GM18868 (cell line): ENCODE data around the gene PLEKHN1.

Experiments
- ATAC-seq: cut with Tn5 transposase; IDR thresholded peaks from one replicate; pipeline ENCODE4 v1.9.1; 2021; ENCODE audit warnings: mild to moderate bottlenecking, moderate library complexity; ENCODE audit not compliant: unreplicated experiment

The PLEKHN1 gene, protein sequence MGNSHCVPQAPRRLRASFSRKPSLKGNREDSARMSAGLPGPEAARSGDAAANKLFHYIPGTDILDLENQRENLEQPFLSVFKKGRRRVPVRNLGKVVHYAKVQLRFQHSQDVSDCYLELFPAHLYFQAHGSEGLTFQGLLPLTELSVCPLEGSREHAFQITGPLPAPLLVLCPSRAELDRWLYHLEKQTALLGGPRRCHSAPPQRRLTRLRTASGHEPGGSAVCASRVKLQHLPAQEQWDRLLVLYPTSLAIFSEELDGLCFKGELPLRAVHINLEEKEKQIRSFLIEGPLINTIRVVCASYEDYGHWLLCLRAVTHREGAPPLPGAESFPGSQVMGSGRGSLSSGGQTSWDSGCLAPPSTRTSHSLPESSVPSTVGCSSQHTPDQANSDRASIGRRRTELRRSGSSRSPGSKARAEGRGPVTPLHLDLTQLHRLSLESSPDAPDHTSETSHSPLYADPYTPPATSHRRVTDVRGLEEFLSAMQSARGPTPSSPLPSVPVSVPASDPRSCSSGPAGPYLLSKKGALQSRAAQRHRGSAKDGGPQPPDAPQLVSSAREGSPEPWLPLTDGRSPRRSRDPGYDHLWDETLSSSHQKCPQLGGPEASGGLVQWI

GRCh38 chr1:966135-966703, at the start of gene PLEKHN1:
TSS of gene PLEKHN1 (plus strand) at chr1:966482. CDS start at chr1:966532, 50 bp downstream.
- ATAC-seq, result no peak

GRCh38 chr1:917076-917459, 49.2 kb upstream of the PLEKHN1 start:
- no peak for ATAC-seq

GRCh38 chr1:917466-918091, 48.7 kb upstream of the PLEKHN1 start:
- ATAC-seq, result no peak

DNA sequence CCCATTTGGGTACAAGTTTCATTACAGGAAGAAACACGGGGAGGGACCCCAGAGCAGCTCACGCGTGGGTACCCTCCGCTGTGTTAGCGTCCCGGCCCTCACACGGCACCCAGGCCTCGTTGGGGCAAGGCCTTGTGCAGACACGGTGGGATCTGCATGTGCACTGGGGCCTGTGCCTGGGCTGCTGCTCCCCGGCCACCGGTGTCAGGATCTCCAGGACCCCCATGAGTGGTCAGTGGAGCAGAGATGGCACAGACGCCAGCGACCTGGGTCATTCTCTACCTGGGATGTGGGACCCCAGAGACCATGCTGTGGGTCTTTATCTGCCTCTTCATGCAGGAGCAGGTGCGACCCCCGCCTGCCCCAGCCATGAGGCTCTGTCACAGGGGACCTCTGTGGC, 47.9 kb upstream of the PLEKHN1 start:
- ATAC-seq, result no peak

DNA sequence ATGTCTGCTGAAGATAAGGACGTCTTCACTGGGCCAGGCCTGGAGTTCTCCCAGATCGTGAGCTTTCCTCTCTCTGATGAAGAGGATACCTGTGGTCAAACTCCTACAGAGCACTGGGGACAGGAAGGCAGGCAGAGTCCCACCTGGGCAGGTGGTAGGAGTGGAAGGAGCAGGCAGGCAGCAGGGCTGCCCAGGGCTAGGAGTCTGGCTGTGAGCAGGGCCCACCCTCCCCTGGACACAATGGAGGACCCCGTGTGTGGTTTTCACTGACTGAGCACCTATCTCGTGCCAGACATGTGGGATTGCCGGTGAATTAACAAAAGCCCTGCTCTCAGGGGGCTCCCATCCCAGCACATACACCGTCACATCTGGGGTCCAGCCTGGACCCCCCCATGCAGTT, 47.4 kb upstream of the PLEKHN1 start:
- ATAC-seq, result no peak

- no peak for ATAC-seq
Measured at GRCh38 chr1:919271-919872, 46.9 kb upstream of the PLEKHN1 start.

- no peak for ATAC-seq
Measured at GRCh38 chr1:920010-920409, 46.3 kb upstream of the PLEKHN1 start.

- no peak for ATAC-seq
Measured at GRCh38 chr1:920521-920920, 45.8 kb upstream of the PLEKHN1 start.

- no peak for ATAC-seq
Measured at GRCh38 chr1:921011-921837, 45.1 kb upstream of the PLEKHN1 start.

DNA sequence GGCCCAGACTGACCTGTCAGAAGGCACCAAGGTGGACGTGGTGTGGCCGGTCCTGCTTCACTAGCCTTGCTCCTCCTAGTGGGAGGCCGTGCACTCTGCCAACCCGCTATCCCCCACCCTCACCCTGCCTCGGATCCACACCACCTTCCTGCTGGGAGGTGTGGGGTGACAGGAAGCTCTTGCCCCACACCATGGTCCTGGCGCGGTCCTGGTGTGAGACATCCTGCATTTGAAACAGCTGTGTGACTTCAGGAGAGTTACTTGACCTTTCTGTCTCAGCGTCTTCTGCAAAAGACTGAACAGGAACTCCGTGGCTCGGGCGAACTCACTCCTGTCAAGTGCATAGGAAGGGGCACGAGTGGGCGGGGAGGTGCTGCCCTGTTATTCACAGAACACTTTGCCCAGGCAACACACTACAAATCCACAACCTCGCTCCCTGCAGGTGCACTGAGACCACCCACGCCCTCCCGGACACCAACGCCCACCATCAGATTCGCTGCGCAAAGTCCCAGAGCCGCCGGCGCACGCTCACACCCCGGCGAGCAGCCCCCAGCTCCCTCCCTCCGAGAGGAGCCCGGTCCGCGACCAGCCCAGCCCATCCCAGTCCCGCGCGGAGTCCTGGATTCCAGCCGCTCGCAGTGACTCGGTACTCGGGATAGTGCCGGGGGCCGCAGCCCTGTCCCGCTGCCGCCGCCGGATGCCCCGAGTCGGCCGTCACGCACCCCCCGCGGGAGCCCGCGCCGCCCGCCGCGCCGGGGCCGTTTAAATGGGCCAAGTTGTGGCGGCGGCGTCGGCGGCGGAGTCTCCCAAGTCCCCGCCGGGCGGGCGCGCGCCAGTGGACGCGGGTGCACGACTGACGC, 42.9 kb upstream of the PLEKHN1 start, which contains the start of gene SAMD11:
Gene SAMD11, plus strand, starts transcription at position 793 of the 860 bp plus-strand sequence. CDS start 509 bp downstream, outside the sequence.
- no peak for ATAC-seq

DNA sequence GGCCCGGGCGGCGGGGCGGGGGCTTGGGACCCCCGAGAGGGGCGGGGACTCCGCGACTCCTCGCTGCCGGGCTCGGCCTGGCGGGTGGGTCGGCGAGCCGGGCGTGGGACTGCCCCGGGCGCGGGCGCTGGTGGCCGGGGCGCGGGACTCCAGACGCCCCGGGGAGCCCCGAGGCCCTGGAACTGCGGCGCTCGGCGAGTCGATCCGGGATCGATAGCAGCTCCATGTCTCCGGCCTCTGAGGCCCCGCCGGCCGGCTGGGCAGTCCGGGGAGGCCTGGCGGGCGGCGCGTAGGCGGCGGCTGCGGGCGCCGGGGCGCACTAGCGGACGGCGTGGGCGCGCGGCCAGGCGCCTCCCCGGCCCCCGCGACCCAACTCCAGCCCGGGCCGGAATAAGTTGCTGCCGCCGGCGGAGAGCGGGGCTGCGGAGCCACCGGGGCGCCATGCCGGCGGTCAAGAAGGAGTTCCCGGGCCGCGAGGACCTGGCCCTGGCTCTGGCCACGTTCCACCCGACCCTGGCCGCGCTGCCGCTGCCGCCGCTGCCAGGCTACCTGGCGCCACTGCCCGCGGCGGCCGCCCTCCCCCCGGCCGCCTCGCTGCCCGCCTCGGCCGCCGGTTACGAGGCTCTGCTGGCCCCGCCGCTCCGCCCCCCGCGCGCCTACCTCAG, 42.2 kb upstream of the PLEKHN1 start:
- no peak for ATAC-seq

GRCh38 chr1:924656-925560, 41.4 kb upstream of the PLEKHN1 start:
- ATAC-seq, result no peak

DNA sequence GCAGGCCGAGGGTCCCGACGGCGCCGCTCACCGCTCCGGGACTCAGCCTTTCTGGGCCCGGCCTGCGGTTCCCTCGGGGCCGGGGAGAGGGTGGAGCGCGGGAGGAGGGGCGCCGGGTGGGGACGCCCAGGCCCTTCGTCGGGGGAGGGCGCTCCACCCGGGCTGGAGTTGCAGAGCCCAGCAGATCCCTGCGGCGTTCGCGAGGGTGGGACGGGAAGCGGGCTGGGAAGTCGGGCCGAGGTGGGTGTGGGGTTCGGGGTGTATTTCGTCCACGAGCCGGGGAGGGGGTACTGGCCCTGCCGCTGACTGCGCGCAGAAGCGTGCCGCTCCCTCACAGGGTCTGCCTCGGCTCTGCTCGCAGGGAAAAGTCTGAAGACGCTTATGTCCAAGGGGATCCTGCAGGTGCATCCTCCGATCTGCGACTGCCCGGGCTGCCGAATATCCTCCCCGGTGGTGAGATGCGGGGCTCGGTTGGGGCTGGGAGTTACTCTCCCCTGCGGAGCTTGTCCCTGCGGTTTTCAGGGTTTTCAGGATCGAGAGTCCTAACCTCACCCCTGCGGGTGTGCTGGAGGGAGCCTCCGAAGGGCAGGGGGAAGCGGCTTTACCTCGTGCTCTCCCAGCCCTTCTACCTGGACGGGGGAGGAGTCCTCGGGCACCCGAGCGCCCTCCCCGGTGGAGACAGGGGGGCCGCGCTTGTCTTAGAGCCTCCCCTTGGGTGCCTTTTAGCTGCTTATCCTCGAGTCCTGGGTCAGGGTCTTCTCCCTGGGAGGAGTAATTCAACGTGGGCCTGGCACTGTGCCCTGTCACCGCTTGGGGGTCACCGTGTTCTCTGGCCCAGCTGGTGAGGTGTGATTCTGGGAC, 40.5 kb upstream of the PLEKHN1 start:
- ATAC-seq, result no peak

GRCh38 chr1:927234-927633, 39.0 kb upstream of the PLEKHN1 start:
- no peak for ATAC-seq

DNA sequence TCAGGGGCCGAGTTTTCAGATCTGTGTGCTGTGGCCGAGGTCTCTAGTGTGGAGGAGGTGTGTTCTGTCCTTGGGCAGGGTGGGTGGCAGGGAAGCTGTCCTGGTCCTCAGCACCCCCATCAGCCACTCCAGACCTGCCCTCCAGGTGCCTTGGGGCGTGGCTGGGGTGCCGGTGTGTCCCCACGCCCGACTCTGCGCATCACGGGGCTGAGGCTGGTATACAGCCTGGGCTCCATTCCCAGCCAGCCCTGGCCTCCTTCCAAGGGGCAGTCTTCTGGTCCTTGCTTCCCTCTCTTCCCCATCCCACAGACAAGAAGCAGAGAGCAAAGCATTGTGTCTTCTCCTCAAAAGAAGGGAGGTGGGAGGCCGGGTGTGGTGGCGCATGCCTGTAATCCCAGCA, 38.5 kb upstream of the PLEKHN1 start:
- ATAC-seq, result no peak

DNA sequence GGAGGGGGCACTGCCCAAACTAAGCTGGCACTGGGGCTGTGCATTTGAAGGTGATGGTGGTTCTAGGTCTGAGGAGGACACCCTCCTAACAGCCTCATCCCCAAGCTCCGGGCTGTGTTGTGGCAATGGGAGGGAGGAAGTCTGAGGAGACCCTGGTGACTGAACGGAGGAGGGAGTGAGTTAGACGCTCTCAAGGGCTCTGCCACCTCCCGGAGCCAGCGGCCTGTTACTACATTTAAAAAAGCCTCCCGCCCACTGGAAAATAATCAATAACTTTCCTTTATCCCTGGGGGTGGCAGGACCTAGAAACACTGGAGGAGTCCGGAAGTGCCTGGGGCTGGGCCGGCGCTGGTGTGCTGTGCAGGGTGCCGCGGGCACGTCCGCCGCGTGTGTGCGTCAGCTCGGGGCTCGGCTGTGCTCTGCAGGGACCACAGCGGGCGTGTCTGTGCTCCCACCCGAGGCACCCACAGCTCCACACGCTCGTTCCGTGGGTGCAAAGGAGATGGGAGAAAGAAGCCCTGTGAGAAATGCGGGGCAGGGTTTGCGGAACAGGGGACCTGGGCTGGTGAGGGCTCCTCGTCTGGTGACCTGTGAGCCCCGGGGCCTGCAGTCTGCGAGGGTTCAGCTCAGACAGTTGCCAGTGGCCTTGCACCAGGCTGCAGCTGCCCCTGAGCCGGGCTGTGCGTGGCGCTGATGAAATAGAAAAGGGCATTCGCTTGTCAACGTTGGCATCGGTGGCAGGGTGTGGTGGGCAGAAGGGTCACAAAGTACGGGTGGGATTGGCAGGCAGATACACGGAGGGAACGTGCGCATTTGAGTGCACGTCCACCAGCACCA, 37.2 kb upstream of the PLEKHN1 start:
- no peak for ATAC-seq
